ENCODE data around the gene SHMT2. TPM values are rescaled to one million over a fixed set of nuclear protein-coding genes. Genes with fewer than 3 reads are reported as not detected.

The SHMT2 gene
- total RNA-seq, 1 donor from 2014 or later: 197 TPM

- no peaks in the 10 kb centered on the region for H3K4me1 ChIP-seq (ENCODE audit: insufficient read depth, low read length)
- DNase-seq (ENCODE audit: low read depth) (no peak), FAIRE-seq (no peak)
- H2AFZ ChIP-seq (ENCODE audit: low read depth, low read length): no peak overlapping the region
- H3K4me2 ChIP-seq (ENCODE audit: low read length): no peak overlapping the region
- peaks cover 52% of the 10 kb centered on the region for H4K20me1 ChIP-seq (ENCODE audit: insufficient read depth, low read length)
- Mint-ChIP-seq H3K4me1 (ENCODE audit: low read depth, unreplicated experiment) (no peaks in the 10 kb centered on the region), H3K27ac (ENCODE audit: unreplicated experiment) (no peak overlapping the region), H3K9me3 (ENCODE audit: unreplicated experiment) (no peaks in the 10 kb centered on the region), H3K36me3 (ENCODE audit: low read depth, unreplicated experiment) (peaks cover 31% of the 10 kb centered on the region), H3K4me3 (ENCODE audit: unreplicated experiment) (no peak overlapping the region), H3K27me3 (ENCODE audit: low read depth, unreplicated experiment) (no peaks in the 10 kb centered on the region)
- H3K9me3 ChIP-seq (ENCODE audit: insufficient read depth, low read depth, low read length): no peaks in the 10 kb centered on the region
- H3K27me3 ChIP-seq (ENCODE audit: insufficient read depth, low read length): no peaks in the 10 kb centered on the region
- no peak overlapping the region for H3K4me3 ChIP-seq (ENCODE audit: insufficient read depth, low read depth, low read length)
- no peak overlapping the region for H3K9ac ChIP-seq (ENCODE audit: low read length)
- TF ChIP-seq EZH2 (IDR thresholded peaks at IDR 0.05; ENCODE audit: insufficient read depth, low read length) (no peak), CTCF (IDR thresholded peaks at IDR 0.05; ENCODE audit: insufficient read depth, low read depth, low read length) (no peak)
- peaks cover 24% of the 10 kb centered on the region for H3K36me3 ChIP-seq (ENCODE audit: insufficient read depth, low read length)
- no peaks in the 10 kb centered on the region for H3K79me2 ChIP-seq (ENCODE audit: insufficient read depth, low read length)
- no peak overlapping the region for H3K27ac ChIP-seq (ENCODE audit: low read depth, low read length)
Measured at GRCh38 chr12:57198329-57198728, 31.2 kb upstream of the SHMT2 start.

GRCh38 chr12:57199191-57199590 lies 30.3 kb upstream of the SHMT2 start:
- H3K9ac ChIP-seq (ENCODE audit: low read length): no peak overlapping the region
- Mint-ChIP-seq H3K27me3 (ENCODE audit: low read depth, unreplicated experiment) (no peaks in the 10 kb centered on the region), H3K4me3 (ENCODE audit: unreplicated experiment) (no peak overlapping the region), H3K27ac (ENCODE audit: unreplicated experiment) (no peak overlapping the region), H3K9me3 (ENCODE audit: unreplicated experiment) (no peaks in the 10 kb centered on the region), H3K4me1 (ENCODE audit: low read depth, unreplicated experiment) (no peaks in the 10 kb centered on the region), H3K36me3 (ENCODE audit: low read depth, unreplicated experiment) (peaks cover 31% of the 10 kb centered on the region)
- H3K79me2 ChIP-seq (ENCODE audit: insufficient read depth, low read length): no peaks in the 10 kb centered on the region
- peaks cover 50% of the 10 kb centered on the region for H4K20me1 ChIP-seq (ENCODE audit: insufficient read depth, low read length)
- no peak for DNase-seq (ENCODE audit: low read depth)
- H3K4me3 ChIP-seq (ENCODE audit: insufficient read depth, low read depth, low read length): no peak overlapping the region
- no peak overlapping the region for H2AFZ ChIP-seq (ENCODE audit: low read depth, low read length)
- H3K27ac ChIP-seq (ENCODE audit: low read depth, low read length): no peak overlapping the region
- H3K27me3 ChIP-seq (ENCODE audit: insufficient read depth, low read length): no peaks in the 10 kb centered on the region
- H3K36me3 ChIP-seq (ENCODE audit: insufficient read depth, low read length): peaks cover 27% of the 10 kb centered on the region
- FAIRE-seq: no peak
- no peaks in the 10 kb centered on the region for H3K9me3 ChIP-seq (ENCODE audit: insufficient read depth, low read depth, low read length)
- H3K4me2 ChIP-seq (ENCODE audit: low read length): no peak overlapping the region
- no peaks in the 10 kb centered on the region for H3K4me1 ChIP-seq (ENCODE audit: insufficient read depth, low read length)
- TF ChIP-seq CTCF (IDR thresholded peaks at IDR 0.05; ENCODE audit: insufficient read depth, low read depth, low read length): no peak
- no peak for TF ChIP-seq EZH2 (IDR thresholded peaks at IDR 0.05; ENCODE audit: insufficient read depth, low read length)

GRCh38 chr12:57200497-57200896 lies 29.0 kb upstream of the SHMT2 start:
- H3K4me3 ChIP-seq (ENCODE audit: insufficient read depth, low read depth, low read length): no peak overlapping the region
- H3K9me3 Mint-ChIP-seq (ENCODE audit: unreplicated experiment): no peaks in the 10 kb centered on the region
- H3K27me3 ChIP-seq (ENCODE audit: insufficient read depth, low read length): no peaks in the 10 kb centered on the region
- no peak overlapping the region for H2AFZ ChIP-seq (ENCODE audit: low read depth, low read length)
- peaks cover 29% of the 10 kb centered on the region for H3K36me3 Mint-ChIP-seq (ENCODE audit: low read depth, unreplicated experiment)
- H3K79me2 ChIP-seq (ENCODE audit: insufficient read depth, low read length): no peaks in the 10 kb centered on the region
- no peak for TF ChIP-seq CTCF (IDR thresholded peaks at IDR 0.05; ENCODE audit: insufficient read depth, low read depth, low read length)
- H3K4me2 ChIP-seq (ENCODE audit: low read length): no peak overlapping the region
- H3K4me3 Mint-ChIP-seq (ENCODE audit: unreplicated experiment): no peak overlapping the region
- H3K27me3 Mint-ChIP-seq (ENCODE audit: low read depth, unreplicated experiment): no peaks in the 10 kb centered on the region
- FAIRE-seq (no peak), DNase-seq (ENCODE audit: low read depth) (no peak)
- peaks cover 20% of the 10 kb centered on the region for H3K36me3 ChIP-seq (ENCODE audit: insufficient read depth, low read length)
- H3K4me1 Mint-ChIP-seq (ENCODE audit: low read depth, unreplicated experiment): no peaks in the 10 kb centered on the region
- no peak overlapping the region for H3K27ac ChIP-seq (ENCODE audit: low read depth, low read length)
- no peak overlapping the region for H3K9ac ChIP-seq (ENCODE audit: low read length)
- H4K20me1 ChIP-seq (ENCODE audit: insufficient read depth, low read length): peaks cover 47% of the 10 kb centered on the region
- no peak overlapping the region for H3K27ac Mint-ChIP-seq (ENCODE audit: unreplicated experiment)
- H3K4me1 ChIP-seq (ENCODE audit: insufficient read depth, low read length): no peaks in the 10 kb centered on the region
- no peaks in the 10 kb centered on the region for H3K9me3 ChIP-seq (ENCODE audit: insufficient read depth, low read depth, low read length)
